Measurements from ENCODE around the gene AFP.

The AFP gene

GRCh38 chr4:73448448-73449203 lies 12.6 kb downstream of the AFP start:
- DNase-seq (ENCODE audit: low read depth), result no peak
- TF ChIP-seq CTCF (conservative IDR thresholded peaks at IDR 0.05; ENCODE audit: low read depth, low read length), result no peak
- no peak overlapping the region for H3K4me3 ChIP-seq (ENCODE audit: low read depth, low read length)

GRCh38 chr4:73450398-73451004 lies 14.5 kb downstream of the AFP start:
- no peak for TF ChIP-seq CTCF (conservative IDR thresholded peaks at IDR 0.05; ENCODE audit: low read depth, low read length)
- DNase-seq (ENCODE audit: low read depth), result peak; percentile 91

GRCh38 chr4:73451404-73451803 lies 15.4 kb downstream of the AFP start:
- H3K4me3 ChIP-seq (ENCODE audit: low read depth, low read length), result no peak overlapping the region
- no peak for TF ChIP-seq CTCF (conservative IDR thresholded peaks at IDR 0.05; ENCODE audit: low read depth, low read length)
- DNase-seq (ENCODE audit: low read depth), result peak; percentile 86

More at GRCh38 chr4:73450398-73451004, 14.5 kb downstream of the AFP start:
- no peak overlapping the region for H3K4me3 ChIP-seq (ENCODE audit: low read depth, low read length)

- no peak overlapping the region for H3K4me3 ChIP-seq (ENCODE audit: low read depth, low read length)
- DNase-seq (ENCODE audit: low read depth), result no peak
- TF ChIP-seq CTCF (conservative IDR thresholded peaks at IDR 0.05; ENCODE audit: low read depth, low read length), result no peak
Observed at GRCh38 chr4:73451981-73452747, 16.1 kb downstream of the AFP start.

GRCh38 chr4:73452953-73453700 lies 17.1 kb downstream of the AFP start:
- peak; percentile 35 for DNase-seq (ENCODE audit: low read depth)
- H3K4me3 ChIP-seq (ENCODE audit: low read depth, low read length), result no peak overlapping the region
- TF ChIP-seq CTCF (conservative IDR thresholded peaks at IDR 0.05; ENCODE audit: low read depth, low read length), result no peak

GRCh38 chr4:73453701-73454005 lies 17.6 kb downstream of the AFP start:
- DNase-seq (ENCODE audit: low read depth), result no peak

More at GRCh38 chr4:73453701-73454005, 17.6 kb downstream of the AFP start:
- no peak for TF ChIP-seq CTCF (conservative IDR thresholded peaks at IDR 0.05; ENCODE audit: low read depth, low read length)
- no peak overlapping the region for H3K4me3 ChIP-seq (ENCODE audit: low read depth, low read length)
